Panc1 (cell line): ENCODE measurements around the gene NMUR1. TPM values are rescaled to one million over a fixed set of nuclear protein-coding genes. Genes with fewer than 3 reads are reported as not detected.

Experiments
- ATAC-seq: fragments of 200-7000 bp; cut with Tn5 transposase; 2 replicates; pipeline ENCODE4 v1.9.1; 2020; ENCODE audit warnings: mild to moderate bottlenecking, moderate library complexity
- BruUV-seq: library from RNA; stranded (reverse); fragments of 400-500 nt; replicated peaks from 2 replicates; lab custom pipeline; 2021; lab: Mats Ljungman, UMichigan
- CTCF ChIA-PET: fragments of 300-600 bp; sonication (Branson Sonifier 250); formaldehyde crosslinking; loops from one replicate; lab custom pipeline; 2022; ENCODE audit warnings: antibody characterized with exemption; lab: Charles Lee
- POLR2A ChIA-PET: fragments of 300-600 bp; sonication (Branson Sonifier 250); formaldehyde crosslinking; loops from one replicate; lab custom pipeline; 2022; ENCODE audit warnings: antibody characterized with exemption; lab: Charles Lee
- DNase-seq: peaks from one replicate; pipeline ENCODE4 v3.0.0-alpha.2; 2010; ENCODE audit warnings: low read depth, low spot score
- H3K27ac ChIP-seq: 2 replicates; pipeline ENCODE4 v1.5.1; 2011; ENCODE audit warnings: mild to moderate bottlenecking, low read length, inconsistent platforms
- H3K27me3 ChIP-seq: fragments of 200-500 bp; sonication (Bioruptor generic); 2 replicates; pipeline ENCODE4 v1.6.0; 2014; ENCODE audit warnings: low read length, inconsistent platforms; ENCODE audit not compliant: control insufficient read depth, insufficient read depth
- H3K36me3 ChIP-seq: fragments of 200-500 bp; sonication (Bioruptor generic); 2 replicates; pipeline ENCODE4 v1.5.1; 2014; ENCODE audit warnings: inconsistent platforms, mild to moderate bottlenecking, low read length, moderate library complexity; ENCODE audit not compliant: control insufficient read depth, insufficient read depth
- H3K4me1 ChIP-seq: 2 replicates; pipeline ENCODE4 v1.5.1; 2011; ENCODE audit warnings: inconsistent platforms, mild to moderate bottlenecking, low read length, moderate library complexity; ENCODE audit not compliant: control insufficient read depth, insufficient read depth
- H3K4me3 ChIP-seq, 2 experiments: 2 replicates each; pipeline ENCODE4 v1.5.1; 2011 to 2012; ENCODE audit warnings: low read depth in 2 of 2, low read length in 2 of 2, mild to moderate bottlenecking in 2 of 2, inconsistent platforms in 1 of 2, moderate library complexity in 1 of 2
- H3K9me3 ChIP-seq: fragments of 200-500 bp; sonication (Bioruptor generic); 2 replicates; pipeline ENCODE4 v1.5.1; 2014; ENCODE audit warnings: low read depth, mild to moderate bottlenecking, inconsistent platforms, low read length, moderate library complexity; ENCODE audit not compliant: control insufficient read depth, insufficient read depth
- POLR2AphosphoS5 ChIP-seq: IDR thresholded peaks from 2 replicates; pipeline ENCODE4 v1.6.1; 2012; ENCODE audit warnings: mild to moderate bottlenecking, low read depth, low read length, moderate library complexity
- SIN3A ChIP-seq: IDR thresholded peaks from 2 replicates; pipeline ENCODE4 v1.6.1; 2012; ENCODE audit warnings: low read depth, mild to moderate bottlenecking, low read length, moderate library complexity, borderline replicate concordance; ENCODE audit not compliant: insufficient read depth
- TCF7L2 ChIP-seq: IDR thresholded peaks from 2 replicates; pipeline ENCODE4 v1.6.1; 2011; ENCODE audit warnings: mild to moderate bottlenecking, low read depth, low read length, inconsistent platforms
- in situ Hi-C: cut with HindIII; loops from 2 replicates; pipeline ENCODE4 v1.10.0; 2016; ENCODE audit warnings: low sequenced_read_pairs, low pct_unique_long_range_greater_than_20kb
- intact Hi-C: fragments of 100-400 bp; cut with micrococcal nuclease; formaldehyde crosslinking; loops from one replicate; pipeline ENCODE4 v1.10.0; 2022; ENCODE audit not compliant: unreplicated experiment
- total RNA-seq: library from RNA; stranded (reverse); gene quantifications from one replicate; pipeline ENCODE4 v1.2.1, GENCODE V29; 2021; ENCODE audit not compliant: unreplicated experiment
- TF ChIP-seq, protein P1 (sequence below), 2 experiments: IDR thresholded peaks; 2 replicates each; pipeline ENCODE4 v1.6.1; 2011 to 2012; ENCODE audit warnings: low read depth in 2 of 2, control low read depth in 1 of 2, low read length in 1 of 2, mild to moderate bottlenecking in 1 of 2, moderate library complexity in 1 of 2; ENCODE audit not compliant: insufficient read depth in 1 of 2
- TF ChIP-seq, protein P2 (sequence below): fragments of 450-650 bp; IDR thresholded peaks from 2 replicates; pipeline ENCODE4 v1.5.1; 2017; ENCODE audit warnings: mild to moderate bottlenecking

NMUR1 gene
- total RNA-seq, 1 experiment from 2014 or later = 0.28 TPM

DNA sequence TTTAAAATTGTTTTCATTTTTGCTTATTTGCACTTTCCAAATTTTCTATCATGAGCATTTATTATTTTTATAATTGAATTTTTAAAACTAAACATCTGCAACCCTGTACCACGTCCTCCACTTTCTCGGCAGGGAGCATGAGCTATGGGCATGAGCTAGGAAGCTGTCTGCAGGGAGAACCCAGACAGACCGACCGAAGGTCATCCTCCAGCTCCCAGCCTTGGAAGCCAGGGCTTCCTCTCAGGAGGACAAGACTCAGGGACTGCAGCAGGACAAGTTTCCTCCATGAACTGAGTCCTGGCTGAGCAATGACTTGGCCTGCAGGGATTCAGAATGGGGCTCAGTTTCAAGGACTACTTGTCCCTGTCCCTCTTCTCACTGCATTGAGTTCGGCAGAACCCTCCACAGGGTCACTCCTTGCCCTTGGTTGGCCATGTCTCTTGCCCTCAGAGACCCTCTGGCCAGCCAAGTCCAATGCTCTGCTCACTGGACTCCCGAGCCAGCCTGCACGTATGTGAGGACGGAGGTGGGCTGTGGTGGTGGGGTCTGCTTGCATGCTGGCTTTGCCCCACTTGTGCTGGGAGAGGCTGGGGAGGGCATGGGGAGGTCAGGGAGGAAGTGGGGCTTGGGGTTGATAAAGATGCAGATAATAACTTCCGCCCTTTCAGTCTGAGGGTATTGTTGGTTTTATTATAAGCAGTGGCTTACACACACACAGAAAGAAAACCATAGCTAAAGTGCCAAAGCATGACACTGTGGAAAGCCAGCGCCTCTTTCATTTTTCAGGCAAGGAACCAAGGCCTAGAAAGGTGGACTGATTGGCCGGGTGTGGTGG lies 6.6 kb downstream of the NMUR1 start:
- no peaks in the 10 kb centered on the region for H3K4me1 ChIP-seq
- H3K27me3 ChIP-seq = no peaks in the 10 kb centered on the region
- intact Hi-C loops = no loop called here
- POLR2A ChIA-PET = interaction anchor here (0.5 kb wide), 2 partner anchors 78 to 453 kb away, joined by 4 read pairs; no protein-coding TSS in a partner anchor
- in situ Hi-C loops = no loop called here
- CTCF ChIA-PET = interaction anchor here (1.0 kb wide), 1 partner anchor 324 kb away, joined by 4 read pairs; no protein-coding TSS in a partner anchor
- BruUV-seq = no TSS peak
- no peaks in the 10 kb centered on the region for H3K9me3 ChIP-seq
- H3K36me3 ChIP-seq = no peaks in the 10 kb centered on the region
- no peak overlapping the region for H3K4me3 ChIP-seq
- no peak for TF ChIP-seq SIN3A
- TF ChIP-seq, protein P1, sequence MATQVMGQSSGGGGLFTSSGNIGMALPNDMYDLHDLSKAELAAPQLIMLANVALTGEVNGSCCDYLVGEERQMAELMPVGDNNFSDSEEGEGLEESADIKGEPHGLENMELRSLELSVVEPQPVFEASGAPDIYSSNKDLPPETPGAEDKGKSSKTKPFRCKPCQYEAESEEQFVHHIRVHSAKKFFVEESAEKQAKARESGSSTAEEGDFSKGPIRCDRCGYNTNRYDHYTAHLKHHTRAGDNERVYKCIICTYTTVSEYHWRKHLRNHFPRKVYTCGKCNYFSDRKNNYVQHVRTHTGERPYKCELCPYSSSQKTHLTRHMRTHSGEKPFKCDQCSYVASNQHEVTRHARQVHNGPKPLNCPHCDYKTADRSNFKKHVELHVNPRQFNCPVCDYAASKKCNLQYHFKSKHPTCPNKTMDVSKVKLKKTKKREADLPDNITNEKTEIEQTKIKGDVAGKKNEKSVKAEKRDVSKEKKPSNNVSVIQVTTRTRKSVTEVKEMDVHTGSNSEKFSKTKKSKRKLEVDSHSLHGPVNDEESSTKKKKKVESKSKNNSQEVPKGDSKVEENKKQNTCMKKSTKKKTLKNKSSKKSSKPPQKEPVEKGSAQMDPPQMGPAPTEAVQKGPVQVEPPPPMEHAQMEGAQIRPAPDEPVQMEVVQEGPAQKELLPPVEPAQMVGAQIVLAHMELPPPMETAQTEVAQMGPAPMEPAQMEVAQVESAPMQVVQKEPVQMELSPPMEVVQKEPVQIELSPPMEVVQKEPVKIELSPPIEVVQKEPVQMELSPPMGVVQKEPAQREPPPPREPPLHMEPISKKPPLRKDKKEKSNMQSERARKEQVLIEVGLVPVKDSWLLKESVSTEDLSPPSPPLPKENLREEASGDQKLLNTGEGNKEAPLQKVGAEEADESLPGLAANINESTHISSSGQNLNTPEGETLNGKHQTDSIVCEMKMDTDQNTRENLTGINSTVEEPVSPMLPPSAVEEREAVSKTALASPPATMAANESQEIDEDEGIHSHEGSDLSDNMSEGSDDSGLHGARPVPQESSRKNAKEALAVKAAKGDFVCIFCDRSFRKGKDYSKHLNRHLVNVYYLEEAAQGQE (IDR thresholded peaks at IDR 0.05; ENCODE audit: insufficient read depth in 1 of 2, low read depth in 2 of 2, low read length in 1 of 2) = no peak
- no peak for TF ChIP-seq POLR2AphosphoS5
- no peak for TF ChIP-seq TCF7L2
- TF ChIP-seq, protein P2, sequence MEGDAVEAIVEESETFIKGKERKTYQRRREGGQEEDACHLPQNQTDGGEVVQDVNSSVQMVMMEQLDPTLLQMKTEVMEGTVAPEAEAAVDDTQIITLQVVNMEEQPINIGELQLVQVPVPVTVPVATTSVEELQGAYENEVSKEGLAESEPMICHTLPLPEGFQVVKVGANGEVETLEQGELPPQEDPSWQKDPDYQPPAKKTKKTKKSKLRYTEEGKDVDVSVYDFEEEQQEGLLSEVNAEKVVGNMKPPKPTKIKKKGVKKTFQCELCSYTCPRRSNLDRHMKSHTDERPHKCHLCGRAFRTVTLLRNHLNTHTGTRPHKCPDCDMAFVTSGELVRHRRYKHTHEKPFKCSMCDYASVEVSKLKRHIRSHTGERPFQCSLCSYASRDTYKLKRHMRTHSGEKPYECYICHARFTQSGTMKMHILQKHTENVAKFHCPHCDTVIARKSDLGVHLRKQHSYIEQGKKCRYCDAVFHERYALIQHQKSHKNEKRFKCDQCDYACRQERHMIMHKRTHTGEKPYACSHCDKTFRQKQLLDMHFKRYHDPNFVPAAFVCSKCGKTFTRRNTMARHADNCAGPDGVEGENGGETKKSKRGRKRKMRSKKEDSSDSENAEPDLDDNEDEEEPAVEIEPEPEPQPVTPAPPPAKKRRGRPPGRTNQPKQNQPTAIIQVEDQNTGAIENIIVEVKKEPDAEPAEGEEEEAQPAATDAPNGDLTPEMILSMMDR = no peak
- no peak for DNase-seq
- no peak overlapping the region for H3K27ac ChIP-seq
- no peak for ATAC-seq

DNA sequence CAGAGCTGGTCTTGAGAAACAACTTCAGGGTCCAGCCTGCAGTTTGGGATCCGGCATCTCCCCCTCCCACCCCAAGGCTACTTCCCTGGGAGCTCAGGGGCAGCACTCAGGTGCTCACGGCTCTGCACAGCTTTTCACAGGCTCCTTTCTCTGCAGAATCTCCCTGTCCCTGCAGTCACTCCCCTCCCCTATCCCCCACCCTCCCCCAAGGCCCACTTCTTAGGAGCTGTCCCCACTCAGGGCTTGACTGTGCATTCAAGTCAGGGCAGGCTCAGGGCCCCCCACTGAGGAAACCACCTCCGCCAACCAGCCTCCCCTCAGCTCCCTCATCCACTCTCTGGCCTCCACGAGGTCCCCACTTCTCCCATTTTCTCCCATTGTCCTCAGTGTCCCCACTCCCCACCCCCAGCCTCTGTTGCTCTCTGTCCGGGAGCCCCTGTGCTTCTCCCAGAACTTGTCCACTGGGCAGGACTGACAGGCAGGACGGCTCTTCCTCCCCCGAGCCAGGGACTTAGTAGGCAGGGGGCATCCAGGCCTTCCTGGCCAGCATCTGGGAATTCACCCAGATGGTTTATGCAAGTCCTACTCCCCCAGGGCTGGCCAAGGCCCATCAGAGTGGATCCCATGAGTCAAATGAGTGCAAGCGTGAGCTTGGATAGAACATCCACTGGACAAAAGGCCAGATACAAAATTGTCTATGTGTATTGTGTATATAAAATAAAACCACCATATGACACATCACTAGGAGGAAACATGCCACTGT lies 7.6 kb downstream of the NMUR1 start:
- ChIA-PET CTCF (interaction anchor here (0.6 kb wide), 1 partner anchor 98 kb away, joined by 4 read pairs; no protein-coding TSS in a partner anchor), POLR2A (no interaction called here)
- no peaks in the 10 kb centered on the region for H3K4me1 ChIP-seq
- H3K27me3 ChIP-seq = no peaks in the 10 kb centered on the region
- in situ Hi-C loops = no loop called here
- no peak overlapping the region for H3K27ac ChIP-seq
- H3K36me3 ChIP-seq = no peaks in the 10 kb centered on the region
- no TSS peak for BruUV-seq
- intact Hi-C loops = no loop called here
- H3K9me3 ChIP-seq = no peaks in the 10 kb centered on the region
- DNase-seq (no peak), ATAC-seq (no peak)
- TF ChIP-seq, protein P1 (IDR thresholded peaks at IDR 0.05; ENCODE audit: insufficient read depth in 1 of 2, low read depth in 2 of 2, low read length in 1 of 2) = no peak
- TF ChIP-seq SIN3A = no peak
- TF ChIP-seq TCF7L2 = no peak
- TF ChIP-seq, protein P2 = no peak
- TF ChIP-seq POLR2AphosphoS5 = no peak
- H3K4me3 ChIP-seq = no peak overlapping the region
